GM19193 (cell line): ENCODE measurements around the gene CEP170.

Experiments
- POLR2A ChIP-seq: IDR thresholded peaks from 4 replicates; pipeline ENCODE4 v1.6.1; 2011; ENCODE audit not compliant: insufficient read depth, insufficient read length; ENCODE audit errors: extremely low read depth

The CEP170 gene

GRCh38 chr1:243254927-243255790, at the start of gene CEP170:
TSS of gene CEP170 (minus strand) at chr1:243255281. CDS start at chr1:243225280, 30,001 bp downstream.
- peak; percentile 70 for TF ChIP-seq POLR2A

GRCh38 chr1:243301059-243301458, 46.0 kb upstream of the CEP170 start:
- TF ChIP-seq POLR2A = no peak

GRCh38 chr1:243299069-243299468, 44.0 kb upstream of the CEP170 start:
- TF ChIP-seq POLR2A = no peak

- no peak for TF ChIP-seq POLR2A
Observed at GRCh38 chr1:243294723-243295121, 39.6 kb upstream of the CEP170 start.

GRCh38 chr1:243293941-243294722, 39.1 kb upstream of the CEP170 start:
- TF ChIP-seq POLR2A = no peak

- TF ChIP-seq POLR2A = no peak
Observed at GRCh38 chr1:243292117-243292516, 37.0 kb upstream of the CEP170 start.

- no peak for TF ChIP-seq POLR2A
Observed at GRCh38 chr1:243291292-243291691, 36.2 kb upstream of the CEP170 start.

- no peak for TF ChIP-seq POLR2A
Observed at GRCh38 chr1:243288062-243288461, 33.0 kb upstream of the CEP170 start.

- TF ChIP-seq POLR2A = no peak
Observed at GRCh38 chr1:243287652-243288051, 32.6 kb upstream of the CEP170 start.

GRCh38 chr1:243287123-243287460, 32.0 kb upstream of the CEP170 start:
- TF ChIP-seq POLR2A = no peak

GRCh38 chr1:243286409-243287122, 31.5 kb upstream of the CEP170 start:
- no peak for TF ChIP-seq POLR2A

GRCh38 chr1:243281672-243282071, 26.6 kb upstream of the CEP170 start:
- no peak for TF ChIP-seq POLR2A

- no peak for TF ChIP-seq POLR2A
Observed at GRCh38 chr1:243280571-243281129, 25.6 kb upstream of the CEP170 start.

- TF ChIP-seq POLR2A = no peak
Observed at GRCh38 chr1:243275316-243275715, 20.2 kb upstream of the CEP170 start.

GRCh38 chr1:243273945-243274344, 18.9 kb upstream of the CEP170 start:
- TF ChIP-seq POLR2A = no peak
